HEK293 (cell line): ENCODE data around the gene FANK1.

Experiments
- CTCF ChIP-seq: fragments of 450-650 bp; formaldehyde crosslinking; IDR thresholded peaks from 2 replicates; pipeline ENCODE4 v1.5.1; 2016; ENCODE audit warnings: missing biosample characterization, missing genetic modification characterization
- GLI4 ChIP-seq: fragments of 450-650 bp; formaldehyde crosslinking; IDR thresholded peaks from 2 replicates; pipeline ENCODE4 v1.5.1; 2016; ENCODE audit warnings: missing biosample characterization, missing genetic modification characterization
- KLF16 ChIP-seq: fragments of 450-650 bp; formaldehyde crosslinking; IDR thresholded peaks from 2 replicates; pipeline ENCODE4 v1.5.1; 2017; ENCODE audit warnings: missing biosample characterization, missing genetic modification characterization
- OSR2 ChIP-seq: fragments of 450-650 bp; formaldehyde crosslinking; IDR thresholded peaks from 2 replicates; pipeline ENCODE4 v1.5.1; 2016; ENCODE audit warnings: missing biosample characterization, missing genetic modification characterization
- RBAK ChIP-seq: fragments of 450-650 bp; formaldehyde crosslinking; IDR thresholded peaks from 2 replicates; pipeline ENCODE4 v1.5.1; 2016; ENCODE audit warnings: missing biosample characterization, missing genetic modification characterization
- REST ChIP-seq: fragments of 450-650 bp; formaldehyde crosslinking; IDR thresholded peaks from 2 replicates; pipeline ENCODE4 v1.5.1; 2016; ENCODE audit warnings: missing biosample characterization, missing genetic modification characterization
- SETDB1 ChIP-seq: IDR thresholded peaks from one replicate; pipeline ENCODE4 v1.6.1; 2017; ENCODE audit warnings: mild to moderate bottlenecking, low read length, moderate library complexity, mixed read lengths; ENCODE audit not compliant: insufficient read length
- ZBTB20 ChIP-seq: fragments of 450-650 bp; formaldehyde crosslinking; IDR thresholded peaks from 2 replicates; pipeline ENCODE4 v1.5.1; 2016; ENCODE audit warnings: missing biosample characterization, missing genetic modification characterization
- ZBTB7A ChIP-seq: fragments of 450-650 bp; formaldehyde crosslinking; IDR thresholded peaks from 2 replicates; pipeline ENCODE4 v1.5.1; 2016; ENCODE audit warnings: low read depth, missing biosample characterization, missing genetic modification characterization
- ZFP41 ChIP-seq: fragments of 450-650 bp; formaldehyde crosslinking; IDR thresholded peaks from 2 replicates; pipeline ENCODE4 v1.5.1; 2016; ENCODE audit warnings: missing biosample characterization, missing genetic modification characterization, borderline replicate concordance
- ZNF311 ChIP-seq: fragments of 450-650 bp; formaldehyde crosslinking; IDR thresholded peaks from 2 replicates; pipeline ENCODE4 v1.5.1; 2017; ENCODE audit warnings: missing biosample characterization, missing genetic modification characterization, borderline replicate concordance
- ZNF555 ChIP-seq: fragments of 450-650 bp; formaldehyde crosslinking; conservative IDR thresholded peaks from 2 replicates; pipeline ENCODE4 v1.5.1; 2017; ENCODE audit warnings: missing biosample characterization, mild to moderate bottlenecking, missing genetic modification characterization, inconsistent platforms
- ZNF571 ChIP-seq: fragments of 450-650 bp; formaldehyde crosslinking; IDR thresholded peaks from 2 replicates; pipeline ENCODE4 v1.5.0; 2017; ENCODE audit warnings: missing biosample characterization, missing genetic modification characterization

- TF ChIP-seq SETDB1 = no peak
- TF ChIP-seq RBAK (tag by site-specific recombination) = no peak
- no peak for TF ChIP-seq CTCF
- TF ChIP-seq REST = no peak
- no peak for TF ChIP-seq ZBTB7A (tag by site-specific recombination)
- no peak for TF ChIP-seq ZFP41 (tag by site-specific recombination)
- TF ChIP-seq ZNF311 (tag by site-specific recombination) = no peak
- no peak for TF ChIP-seq ZBTB20
- TF ChIP-seq OSR2 = no peak
- TF ChIP-seq KLF16 = no peak
- TF ChIP-seq GLI4 = no peak
- no peak for TF ChIP-seq ZNF555 (tag by site-specific recombination)
- TF ChIP-seq ZNF571 = no peak
Measured at GRCh38 chr10:125984346-125984745, 88.0 kb downstream of the FANK1 start.
